Body of pancreas (tissue), 4 donors: ENCODE measurements around the gene PRTFDC1. TPM values are rescaled to one million over a fixed set of nuclear protein-coding genes. Genes with fewer than 3 reads are reported as not detected.
"Not testable (repeated sequence)": the region's sequence is repeated elsewhere in the genome, so short reads cannot be mapped to it uniquely, and the experiment has no call there.

Experiments
- ATAC-seq: fragments of 150-250 bp; one replicate; pipeline ENCODE4 v1.9.1; 2016
- DNase-seq, 4 donors: peaks; one replicate each; pipeline ENCODE4 v3.0.0-alpha.2; 2019
- H3K27ac ChIP-seq, 4 donors: fragments of 200-600 bp; sonication (generic); 1 replicate in 3 of 4; 2 replicates in 1 of 4; pipeline versions ENCODE4 v1.5.1 to v1.6.1; 2016 to 2019; ENCODE audit warnings: mild to moderate bottlenecking in 1 of 4, mixed read lengths in 1 of 4, moderate library complexity in 1 of 4
- H3K27me3 ChIP-seq, 2 donors: fragments of 200-600 bp; sonication (generic); one replicate each; pipeline ENCODE4 v1.6.0; 2016; ENCODE audit warnings: mild to moderate bottlenecking in 1 of 2
- H3K36me3 ChIP-seq, 2 donors: fragments of 200-600 bp; sonication (generic); replicated peaks in 1 of 2; 2 replicates each; pipeline ENCODE4 v1.5.1; 2016; ENCODE audit warnings: low read depth in 2 of 2; ENCODE audit not compliant: insufficient read depth in 1 of 2
- H3K4me1 ChIP-seq: fragments of 200-600 bp; sonication (generic); one replicate; pipeline ENCODE4 v1.6.0; 2016
- H3K4me3 ChIP-seq, 2 donors: fragments of 200-600 bp; sonication (generic); 1 replicate in 1 of 2; 2 replicates in 1 of 2; pipeline ENCODE4 v1.5.1; 2016 to 2019
- H3K9me3 ChIP-seq, 3 donors: fragments of 200-600 bp; sonication (generic); 1 replicate in 2 of 3; 2 replicates in 1 of 3; pipeline ENCODE4 v1.5.1; 2016
- POLR2A ChIP-seq, 3 donors: fragments of 450-650 bp; IDR thresholded peaks; one replicate each; pipeline ENCODE4 v1.6.1; 2016; ENCODE audit warnings: antibody characterized with exemption in 3 of 3, mild to moderate bottlenecking in 2 of 3
- WGBS, 2 donors: methylation state at CpG; one replicate each; pipeline ENCODE4 v1.1.5; 2017; 5-methylcytosine and 5-hydroxymethylcytosine counted together
- intact Hi-C: fragments of 100-400 bp; cut with DNase I; formaldehyde crosslinking; loops from one replicate; pipeline ENCODE4 v1.15.1; 2023
- total RNA-seq, 2 donors: library from RNA; depleted of rRNA; stranded (reverse); fragments of >200 nt; gene quantifications; one replicate each; pipeline ENCODE4 v1.1.0, GENCODE V29; 2016
- TF ChIP-seq, protein P1 (sequence below), 7 experiments: fragments of 450-650 bp in 4 of 7; fragments of 200-600 bp in 3 of 7; sonication (generic) in 3 of 7; IDR thresholded peaks; one replicate each; pipeline ENCODE4 v1.5.1; 2016 to 2019; ENCODE audit warnings: antibody characterized with exemption in 7 of 7

PRTFDC1 gene
- total RNA-seq, 2 donors from 2014 or later: 6.5 to 14.2 TPM

DNA sequence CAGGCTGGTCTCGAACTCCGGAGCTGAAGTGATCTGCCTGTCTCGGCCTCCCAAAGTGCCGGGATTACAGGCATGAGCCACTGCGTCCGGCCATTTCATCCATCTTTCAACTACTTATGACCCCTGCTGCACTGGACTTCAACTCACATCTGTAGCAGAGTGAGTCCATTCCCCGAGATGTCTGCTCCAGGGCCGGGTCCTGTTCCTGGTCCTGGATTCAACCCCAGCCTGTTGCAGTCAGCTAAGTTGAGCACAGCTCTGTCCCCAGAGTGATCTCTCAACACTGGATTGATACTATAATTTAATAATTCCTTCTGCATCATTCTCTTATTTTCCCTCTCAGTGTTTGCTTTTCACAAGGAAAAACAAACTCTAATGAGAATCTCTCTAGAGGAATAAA lies 25.8 kb downstream of the PRTFDC1 start:
- intact Hi-C loops: no loop called here
- Histone ChIP-seq H3K36me3 (no peaks in the 10 kb centered on the region), H3K4me1 (no peaks in the 10 kb centered on the region), H3K9me3 (no peaks in the 10 kb centered on the region), H3K4me3 (no peak overlapping the region), H3K27me3 (no peaks in the 10 kb centered on the region), H3K27ac (no peak overlapping the region)
- ATAC-seq (no peak), DNase-seq (no peak)
- 82 to 95% methylated on average over 7 to 8 of the region's 8 CpGs for WGBS, 2 donors
- TF ChIP-seq, protein P1, sequence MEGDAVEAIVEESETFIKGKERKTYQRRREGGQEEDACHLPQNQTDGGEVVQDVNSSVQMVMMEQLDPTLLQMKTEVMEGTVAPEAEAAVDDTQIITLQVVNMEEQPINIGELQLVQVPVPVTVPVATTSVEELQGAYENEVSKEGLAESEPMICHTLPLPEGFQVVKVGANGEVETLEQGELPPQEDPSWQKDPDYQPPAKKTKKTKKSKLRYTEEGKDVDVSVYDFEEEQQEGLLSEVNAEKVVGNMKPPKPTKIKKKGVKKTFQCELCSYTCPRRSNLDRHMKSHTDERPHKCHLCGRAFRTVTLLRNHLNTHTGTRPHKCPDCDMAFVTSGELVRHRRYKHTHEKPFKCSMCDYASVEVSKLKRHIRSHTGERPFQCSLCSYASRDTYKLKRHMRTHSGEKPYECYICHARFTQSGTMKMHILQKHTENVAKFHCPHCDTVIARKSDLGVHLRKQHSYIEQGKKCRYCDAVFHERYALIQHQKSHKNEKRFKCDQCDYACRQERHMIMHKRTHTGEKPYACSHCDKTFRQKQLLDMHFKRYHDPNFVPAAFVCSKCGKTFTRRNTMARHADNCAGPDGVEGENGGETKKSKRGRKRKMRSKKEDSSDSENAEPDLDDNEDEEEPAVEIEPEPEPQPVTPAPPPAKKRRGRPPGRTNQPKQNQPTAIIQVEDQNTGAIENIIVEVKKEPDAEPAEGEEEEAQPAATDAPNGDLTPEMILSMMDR (IDR thresholded peaks at IDR 0.05): no peak
- no peak for TF ChIP-seq POLR2A (IDR thresholded peaks at IDR 0.05)

DNA sequence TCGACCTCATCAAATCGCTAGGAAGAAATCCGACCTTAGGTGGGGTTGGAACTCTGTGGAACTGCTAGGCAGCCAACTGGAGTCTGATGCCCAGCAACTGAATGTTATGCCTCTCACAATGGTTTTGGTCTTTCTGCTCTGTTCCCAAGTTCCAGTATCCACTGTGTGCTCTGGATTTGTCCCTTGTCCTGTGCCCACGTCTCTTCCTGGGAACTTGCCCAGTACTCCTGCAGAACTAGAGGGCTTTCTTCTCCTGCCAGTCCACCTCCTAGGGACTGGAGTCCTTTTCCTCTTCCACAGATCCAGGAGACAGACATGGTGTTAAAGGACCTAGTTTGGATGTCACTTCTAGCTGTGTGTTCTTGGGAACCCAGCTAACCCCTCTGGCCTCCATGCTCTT lies 26.6 kb downstream of the PRTFDC1 start:
- intact Hi-C loops: no loop called here
- no peaks in the 10 kb centered on the region for H3K36me3 ChIP-seq
- WGBS, 2 donors: 92 to 96% methylated on average over 4 of the region's 4 CpGs
- DNase-seq (no peak), ATAC-seq (no peak)
- H3K4me1 ChIP-seq: no peaks in the 10 kb centered on the region
- H3K9me3 ChIP-seq: no peaks in the 10 kb centered on the region
- H3K4me3 ChIP-seq: no peak overlapping the region
- H3K27ac ChIP-seq: no peak overlapping the region
- H3K27me3 ChIP-seq: no peaks in the 10 kb centered on the region
- no peak for TF ChIP-seq POLR2A (IDR thresholded peaks at IDR 0.05)
- TF ChIP-seq, protein P1 (IDR thresholded peaks at IDR 0.05): no peak

DNA sequence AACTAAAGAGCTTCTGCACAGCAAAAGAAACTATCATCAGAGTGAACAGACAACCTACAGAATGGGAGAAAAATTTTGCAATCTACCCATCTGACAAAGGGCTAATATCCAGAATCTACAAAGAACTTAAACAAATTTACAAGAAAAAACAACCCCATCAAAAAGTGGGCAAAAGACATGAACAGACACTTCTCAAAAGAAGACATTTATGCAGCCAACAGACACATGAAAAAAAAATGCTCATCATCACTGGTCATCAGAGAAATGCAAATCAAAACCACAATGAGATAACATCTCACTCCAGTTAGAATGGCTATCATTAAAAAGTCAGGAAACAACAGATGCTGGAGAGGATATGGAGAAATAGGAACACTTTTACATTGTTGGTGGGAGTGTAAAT lies 27.9 kb downstream of the PRTFDC1 start:
- ATAC-seq, H3K4me3 ChIP-seq, H3K27ac ChIP-seq, H3K27me3 ChIP-seq, H3K36me3 ChIP-seq, H3K4me1 ChIP-seq, intact Hi-C loops, H3K9me3 ChIP-seq, DNase-seq: not testable (repeated sequence)

DNA sequence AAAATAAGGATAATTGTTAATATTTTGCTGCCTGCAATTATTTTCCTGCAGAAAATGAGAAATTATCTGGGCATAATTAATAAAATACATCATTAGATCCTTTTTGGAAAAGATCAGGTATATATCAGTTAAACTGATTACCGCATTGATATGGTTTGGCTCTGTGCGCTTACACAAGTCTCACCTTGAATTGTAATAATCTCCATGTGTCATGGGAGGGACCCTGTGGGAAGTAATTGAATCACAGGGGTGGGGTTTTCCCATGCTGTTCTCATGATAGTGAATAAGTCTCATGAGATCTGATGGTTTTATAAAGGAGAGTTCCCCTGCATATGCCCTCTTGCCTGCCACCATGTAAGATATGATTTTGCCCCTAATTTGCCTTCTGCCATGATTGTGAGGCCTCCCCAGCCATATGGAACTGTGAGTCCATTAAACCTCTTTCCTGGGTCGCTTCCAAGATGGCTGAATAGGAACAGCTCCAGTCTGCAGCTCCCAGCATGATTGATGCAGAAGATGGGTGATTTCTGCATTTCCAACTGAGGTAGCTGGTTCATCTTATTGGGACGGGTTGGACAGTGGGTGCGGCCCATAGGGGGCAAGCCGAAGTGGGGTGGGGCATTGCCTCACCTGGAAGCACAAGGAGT lies 30.1 kb downstream of the PRTFDC1 start:
- DNase-seq, H3K27me3 ChIP-seq, intact Hi-C loops, H3K27ac ChIP-seq, ATAC-seq, H3K36me3 ChIP-seq, H3K4me3 ChIP-seq, H3K4me1 ChIP-seq, H3K9me3 ChIP-seq: not testable (repeated sequence)
- WGBS, 2 donors: 86 to 94% methylated on average over 5 to 6 of the region's 6 CpGs

DNA sequence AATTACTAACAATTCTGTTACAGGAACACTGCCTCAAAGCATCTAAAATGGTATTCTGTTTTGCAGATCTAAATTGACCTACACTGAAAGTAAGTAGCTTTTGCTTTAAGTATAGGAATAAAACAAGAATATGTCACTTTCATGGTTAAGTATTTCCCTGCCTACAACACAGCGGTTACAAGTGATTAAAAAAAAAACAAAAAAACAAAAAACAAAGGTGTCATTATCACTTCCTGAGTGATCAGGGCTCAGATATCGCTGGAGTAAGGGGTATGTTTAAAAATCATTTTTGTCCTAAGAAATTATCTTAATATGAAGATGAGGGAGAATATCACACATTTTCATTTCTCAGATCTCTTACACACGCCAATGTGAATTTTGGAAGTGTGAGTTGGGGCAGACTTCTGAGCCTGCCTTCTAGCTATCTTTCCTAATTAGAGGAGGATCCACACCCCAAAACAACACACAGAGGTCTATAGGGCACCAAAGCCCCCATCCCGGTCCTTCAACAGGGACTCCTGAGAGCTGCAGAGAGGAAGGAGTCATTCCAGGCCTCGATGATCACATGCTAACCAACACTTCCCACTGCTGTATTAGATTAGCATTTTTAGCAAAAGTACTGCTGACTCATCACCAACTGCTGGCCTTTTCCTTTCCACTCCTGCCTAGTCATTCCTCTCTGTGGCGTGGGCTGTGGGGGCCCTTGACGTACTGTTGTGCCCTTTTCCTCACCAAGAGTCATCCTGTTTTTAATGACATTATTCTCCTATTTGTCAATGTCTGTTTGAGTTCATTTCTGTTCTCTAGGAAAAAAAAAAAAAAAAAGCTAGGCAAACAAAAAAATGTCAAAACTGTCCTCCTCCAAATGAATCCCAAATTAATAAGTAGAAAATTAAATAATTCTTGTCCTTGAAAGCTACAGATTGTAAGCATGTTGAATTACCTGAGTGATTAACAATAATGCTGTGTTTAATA lies 31.2 kb downstream of the PRTFDC1 start:
- Histone ChIP-seq H3K9me3 (no peaks in the 10 kb centered on the region), H3K27me3 (no peaks in the 10 kb centered on the region), H3K27ac (peak overlapping the region in 1 of 4 donors; percentile 1), H3K4me3 (no peak overlapping the region), H3K36me3 (no peaks in the 10 kb centered on the region), H3K4me1 (no peaks in the 10 kb centered on the region)
- ATAC-seq: peak; percentile 71
- WGBS, 2 donors: 52 to 58% methylated on average over 7 of the region's 7 CpGs
- no peak for TF ChIP-seq POLR2A (IDR thresholded peaks at IDR 0.05)
- TF ChIP-seq, protein P1 (IDR thresholded peaks at IDR 0.05): no peak
- intact Hi-C loops: no loop called here
- DNase-seq: peak; percentile 16 to 70 (median 30)

DNA sequence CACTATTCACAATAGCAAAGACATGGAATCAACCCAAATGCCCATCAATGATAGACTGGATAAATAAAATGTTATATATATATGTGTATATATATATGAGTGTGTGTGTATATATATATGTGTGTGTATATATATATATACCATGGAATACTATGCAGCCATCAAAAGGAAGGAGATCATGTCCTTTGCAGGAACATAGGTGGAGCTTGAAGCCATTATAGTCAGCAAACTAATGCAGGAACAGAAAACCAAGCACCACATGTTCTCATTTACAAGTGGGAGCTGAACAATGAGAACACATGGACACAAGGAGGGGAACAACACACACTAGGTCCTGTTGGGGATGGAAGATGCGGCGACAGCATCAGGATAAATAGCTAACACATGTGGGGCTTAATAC lies 32.2 kb downstream of the PRTFDC1 start:
- H3K27me3 ChIP-seq, H3K4me1 ChIP-seq, H3K36me3 ChIP-seq, H3K4me3 ChIP-seq, DNase-seq, H3K27ac ChIP-seq, intact Hi-C loops, ATAC-seq, H3K9me3 ChIP-seq: not testable (repeated sequence)
- WGBS, 2 donors: 91 to 92% methylated on average over 2 of the region's 2 CpGs

DNA sequence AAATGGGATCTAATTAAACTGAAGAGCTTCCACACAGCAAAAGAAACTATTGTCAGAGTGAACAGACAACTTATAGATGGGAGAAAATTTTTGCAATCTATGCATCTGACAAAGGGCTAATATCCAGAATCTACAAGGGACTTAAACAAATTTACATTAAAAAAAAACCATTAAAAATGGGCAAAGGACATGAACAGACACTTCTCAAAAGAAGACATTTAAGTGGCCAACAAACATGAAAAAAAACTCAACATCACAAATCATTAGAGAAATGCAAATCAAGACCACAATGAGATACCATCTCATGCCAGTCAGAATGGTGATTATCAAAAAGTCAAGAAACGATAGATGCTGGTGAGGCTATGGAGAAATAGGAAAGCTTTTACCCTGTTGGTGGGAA lies 32.8 kb downstream of the PRTFDC1 start:
- H3K4me1 ChIP-seq, intact Hi-C loops, H3K4me3 ChIP-seq, H3K36me3 ChIP-seq, H3K9me3 ChIP-seq, ATAC-seq, H3K27ac ChIP-seq, H3K27me3 ChIP-seq, DNase-seq: not testable (repeated sequence)
- 91 to 93% methylated on average over 1 of the region's 1 CpG for WGBS, 2 donors
